ENCODE results near the gene TEX22.

The TEX22 gene

GRCh38 chr14:105453847-105454246 lies 55.5 kb downstream of the TEX22 start:
- TF ChIP-seq ZFX (IDR thresholded peaks at IDR 0.05) (no peak), CTCF (conservative IDR thresholded peaks at IDR 0.05) (no peak)
- no peak overlapping the region for H3K27ac ChIP-seq

DNA sequence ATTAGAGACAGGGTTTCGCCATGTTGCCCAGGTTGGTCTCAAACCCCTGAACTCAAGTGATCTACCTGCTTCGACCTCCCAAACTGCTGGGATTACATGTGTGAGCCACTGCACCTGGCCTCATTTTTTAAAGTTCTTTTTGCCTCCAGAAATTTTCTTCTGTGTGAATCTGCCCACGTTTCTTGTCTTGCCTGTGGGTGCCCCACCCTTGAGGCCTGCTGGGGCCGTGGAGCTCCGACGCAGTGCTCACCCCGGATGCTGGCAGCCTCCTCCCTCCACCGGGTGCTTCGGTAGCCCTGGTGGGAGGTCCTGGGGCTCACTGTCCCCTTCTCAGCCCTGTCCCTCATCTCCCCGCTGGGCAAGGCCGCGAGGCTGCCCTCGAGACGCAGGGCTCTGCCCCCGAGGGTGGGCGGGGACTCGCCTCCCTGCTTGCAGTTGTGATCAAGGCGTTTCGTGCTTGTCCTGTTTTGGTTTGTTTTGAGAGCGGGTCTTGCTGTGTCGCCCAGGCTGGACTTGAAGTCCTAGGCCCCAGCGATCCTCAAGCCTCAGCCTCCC lies 56.8 kb downstream of the TEX22 start:
- H3K27ac ChIP-seq, result no peak overlapping the region
- no peak for TF ChIP-seq ZFX (IDR thresholded peaks at IDR 0.05)
- no peak for TF ChIP-seq CTCF (conservative IDR thresholded peaks at IDR 0.05)

DNA sequence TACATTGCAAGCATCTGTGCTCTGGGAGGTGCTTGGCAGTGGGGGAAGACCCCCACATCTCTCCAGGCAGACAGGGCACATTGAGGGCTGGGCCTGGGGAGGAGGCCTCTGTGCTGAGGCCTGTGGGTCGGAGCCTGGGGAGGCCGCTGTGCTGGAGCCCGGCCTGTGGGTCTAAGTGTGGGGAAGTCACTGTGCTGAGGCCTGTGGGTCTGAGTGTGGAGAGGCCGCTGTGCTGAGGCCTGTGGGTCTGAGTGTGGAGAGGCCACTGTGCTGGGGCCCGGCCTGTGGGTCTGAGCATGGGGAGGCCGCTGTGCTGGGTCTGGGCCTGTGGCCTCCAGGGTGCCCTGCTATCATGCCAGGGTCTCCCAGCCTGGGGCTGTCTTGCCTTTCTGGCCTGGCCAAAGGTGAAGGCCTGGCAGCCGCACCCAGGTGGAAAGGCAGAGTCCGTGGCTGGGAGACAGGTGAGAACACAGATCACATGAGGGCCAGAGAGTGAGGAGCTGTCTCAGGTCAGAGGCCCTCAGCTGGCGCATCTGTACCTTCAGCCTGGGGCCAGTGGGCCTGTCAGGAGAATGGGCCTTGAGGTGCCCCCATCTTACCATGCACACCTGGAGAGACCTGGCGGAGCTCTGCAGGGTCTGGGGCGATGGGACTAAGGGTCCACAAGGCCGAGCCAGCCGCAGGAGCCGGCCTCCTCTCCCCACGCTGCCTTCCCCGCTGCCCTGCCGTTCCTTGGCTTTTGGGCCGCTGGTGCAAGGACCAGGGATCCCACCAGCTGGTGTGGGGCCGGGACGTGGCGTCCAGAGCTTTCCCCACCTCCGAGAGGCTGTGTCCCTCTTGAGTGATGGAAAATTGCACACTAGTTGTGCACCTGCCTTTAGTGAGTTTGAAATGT lies 57.7 kb downstream of the TEX22 start:
- no peak overlapping the region for H3K27ac ChIP-seq
- TF ChIP-seq CTCF (conservative IDR thresholded peaks at IDR 0.05) (no peak), ZFX (IDR thresholded peaks at IDR 0.05) (no peak)

DNA sequence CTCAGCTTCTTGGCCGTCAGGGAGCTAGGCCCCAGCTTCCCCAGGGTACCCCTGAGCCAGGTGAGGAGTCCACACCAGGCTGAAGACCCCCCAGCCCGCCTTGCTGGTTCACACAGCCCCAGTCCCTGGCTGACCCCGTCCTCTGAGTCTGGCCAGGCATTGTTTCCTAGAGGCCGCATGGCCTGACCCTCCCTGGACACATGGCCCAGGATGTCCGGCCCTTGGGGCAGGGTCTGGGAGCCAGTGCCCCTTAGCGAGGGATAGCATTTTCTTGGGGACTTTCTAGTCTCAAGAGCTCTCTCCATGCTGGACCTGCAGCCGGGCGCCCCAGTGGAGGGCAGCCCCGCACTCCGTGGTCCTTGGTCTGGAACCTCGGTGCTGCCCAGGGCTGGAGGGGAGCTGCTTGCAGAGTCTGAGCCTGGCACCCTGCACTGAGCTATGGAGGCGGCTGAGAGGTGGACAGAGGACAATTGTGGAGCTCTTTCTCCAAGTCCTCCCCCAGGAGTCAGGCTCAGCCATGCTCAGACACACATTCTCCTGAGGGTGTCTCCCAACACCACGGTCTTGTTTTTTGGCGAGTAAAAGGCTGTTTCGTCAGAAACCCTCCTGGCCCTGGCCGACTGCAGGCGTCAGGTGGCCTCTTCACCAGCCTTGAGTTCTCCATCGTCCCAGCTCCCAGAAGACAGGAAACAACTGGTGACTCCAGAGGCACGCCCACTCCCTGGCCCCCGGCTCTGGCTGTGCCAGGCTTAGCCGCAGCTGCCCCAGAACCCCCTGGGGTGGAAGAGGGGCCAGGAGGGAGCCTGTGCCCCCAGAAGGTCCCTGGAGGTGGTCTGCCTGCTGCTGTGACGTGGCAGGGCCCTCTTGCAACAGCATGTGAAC lies 58.6 kb downstream of the TEX22 start:
- no peak overlapping the region for H3K27ac ChIP-seq
- no peak for TF ChIP-seq CTCF (conservative IDR thresholded peaks at IDR 0.05)
- no peak for TF ChIP-seq ZFX (IDR thresholded peaks at IDR 0.05)

DNA sequence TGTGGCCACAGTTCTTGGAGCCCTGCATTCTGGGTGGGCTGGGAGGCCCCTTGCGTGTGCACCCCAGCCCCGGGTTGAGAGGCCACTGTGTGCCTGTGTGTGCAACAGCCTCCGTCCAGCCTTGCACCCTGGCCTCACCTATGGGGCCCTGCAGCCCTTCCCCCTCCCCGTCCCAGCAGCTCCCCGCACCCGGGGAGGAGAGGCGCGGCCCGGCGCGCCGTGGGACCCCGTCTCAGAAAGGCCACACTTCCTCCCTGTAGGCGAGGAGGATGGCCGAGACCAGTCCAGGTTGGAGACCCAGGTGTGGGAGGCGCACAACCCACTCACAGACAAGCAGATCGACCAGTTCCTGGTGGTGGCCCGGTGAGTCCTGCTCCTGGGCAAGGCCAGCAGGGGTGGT lies 59.7 kb downstream of the TEX22 start:
- no peak overlapping the region for H3K27ac ChIP-seq
- TF ChIP-seq ZFX (IDR thresholded peaks at IDR 0.05), result no peak
- no peak for TF ChIP-seq CTCF (conservative IDR thresholded peaks at IDR 0.05)

GRCh38 chr14:105458571-105458970 lies 60.2 kb downstream of the TEX22 start:
- H3K27ac ChIP-seq, result no peak overlapping the region
- TF ChIP-seq CTCF (conservative IDR thresholded peaks at IDR 0.05), result no peak
- TF ChIP-seq ZFX (IDR thresholded peaks at IDR 0.05), result no peak

All from C4-2B (cell line).